Neural crest cell (in vitro differentiated cells): ENCODE data around the gene CLIC1. TPM values are rescaled to one million over a fixed set of nuclear protein-coding genes. Genes with fewer than 3 reads are reported as not detected.

ENCODE experiments used
- DNase-seq: peaks from one replicate; pipeline ENCODE4 v3.0.0; 2021; ENCODE audit warnings: low read depth, mixed read lengths, low spot score
- H3K27ac Mint-ChIP-seq: one replicate; pipeline ENCODE4 v1.8.0; 2021; ENCODE audit warnings: mild to moderate bottlenecking, mixed read lengths; ENCODE audit not compliant: unreplicated experiment
- H3K27me3 Mint-ChIP-seq: 2 replicates; pipeline ENCODE4 v1.8.0; 2021; ENCODE audit warnings: low read depth, mild to moderate bottlenecking, mixed read lengths
- H3K36me3 Mint-ChIP-seq: 2 replicates; pipeline ENCODE4 v1.8.0; 2021; ENCODE audit warnings: low read depth, mild to moderate bottlenecking, mixed read lengths
- H3K4me1 Mint-ChIP-seq: 2 replicates; pipeline ENCODE4 v1.8.0; 2021; ENCODE audit warnings: mixed read lengths
- H3K4me3 Mint-ChIP-seq: one replicate; pipeline ENCODE4 v1.8.0; 2021; ENCODE audit warnings: mild to moderate bottlenecking, mixed read lengths
- H3K9me3 Mint-ChIP-seq: 2 replicates; pipeline ENCODE4 v1.8.0; 2021; ENCODE audit warnings: mixed read lengths
- CTCF ChIP-seq: fragments of 200-600 bp; sonication (generic); conservative IDR thresholded peaks from 2 replicates; pipeline ENCODE4 v1.5.0; 2021; ENCODE audit warnings: antibody characterized with exemption, mild to moderate bottlenecking
- total RNA-seq: library from RNA; stranded (reverse); gene quantifications from 2 replicates; pipeline ENCODE4 v1.2.1, GENCODE V29; 2021

The CLIC1 gene
- total RNA-seq, 1 donor from 2014 or later, result 313 TPM

- Mint-ChIP-seq H3K27me3 (peaks cover 3% of the 10 kb centered on the region), H3K4me1 (peaks cover 9% of the 10 kb centered on the region), H3K27ac (no peak within 1 kb of the TSS), H3K36me3 (peaks cover 28% of the 10 kb centered on the region), H3K9me3 (no peaks in the 10 kb centered on the region), H3K4me3 (peak within 1 kb of the TSS; percentile 59)
- no peak for TF ChIP-seq CTCF
- no peak for DNase-seq
These were observed 12.9 kb downstream of the CLIC1 start, which contains the start of gene MPIG6B for GRCh38 chr6:31723245-31723979. MPIG6B (plus strand) TSS chr6:31723373; CDS start chr6:31723384, 11 bp downstream.

- H3K4me3 Mint-ChIP-seq, result peak overlapping the region; percentile 59
- H3K4me1 Mint-ChIP-seq, result peaks cover 8% of the 10 kb centered on the region
- H3K9me3 Mint-ChIP-seq, result no peaks in the 10 kb centered on the region
- peaks cover 22% of the 10 kb centered on the region for H3K36me3 Mint-ChIP-seq
- no peak for TF ChIP-seq CTCF
- H3K27ac Mint-ChIP-seq, result no peak overlapping the region
- H3K27me3 Mint-ChIP-seq, result peaks cover 3% of the 10 kb centered on the region
- no peak for DNase-seq
These were observed 14.2 kb downstream of the CLIC1 start for GRCh38 chr6:31722173-31722572.

GRCh38 chr6:31721351-31722020 lies 14.8 kb downstream of the CLIC1 start, which contains the start of gene LY6G6C:
LY6G6C (minus strand) TSS chr6:31721746; CDS start chr6:31721679, 67 bp downstream.
- H3K27ac Mint-ChIP-seq, result no peak within 1 kb of the TSS

GRCh38 chr6:31720196-31720770 lies 16.0 kb downstream of the CLIC1 start:
- peaks cover 7% of the 10 kb centered on the region for H3K36me3 Mint-ChIP-seq
- H3K27me3 Mint-ChIP-seq, result peaks cover 3% of the 10 kb centered on the region
- no peaks in the 10 kb centered on the region for H3K4me1 Mint-ChIP-seq
- DNase-seq, result no peak
- no peak for TF ChIP-seq CTCF
- H3K9me3 Mint-ChIP-seq, result no peaks in the 10 kb centered on the region
- H3K27ac Mint-ChIP-seq, result no peak overlapping the region
- H3K4me3 Mint-ChIP-seq, result no peak overlapping the region

More at GRCh38 chr6:31721351-31722020, 14.8 kb downstream of the CLIC1 start, which contains the start of gene LY6G6C:
- H3K27me3 Mint-ChIP-seq, result peaks cover 3% of the 10 kb centered on the region
- no peaks in the 10 kb centered on the region for H3K9me3 Mint-ChIP-seq
- H3K36me3 Mint-ChIP-seq, result peaks cover 18% of the 10 kb centered on the region
- no peak for TF ChIP-seq CTCF
- peak within 1 kb of the TSS; percentile 59 for H3K4me3 Mint-ChIP-seq
- no peak for DNase-seq
- peaks cover 4% of the 10 kb centered on the region for H3K4me1 Mint-ChIP-seq

GRCh38 chr6:31719001-31719400 lies 17.3 kb downstream of the CLIC1 start:
- no peak for DNase-seq
- H3K4me3 Mint-ChIP-seq, result no peak overlapping the region
- no peak overlapping the region for H3K27ac Mint-ChIP-seq
- H3K4me1 Mint-ChIP-seq, result peaks cover 6% of the 10 kb centered on the region
- H3K27me3 Mint-ChIP-seq, result peaks cover 3% of the 10 kb centered on the region
- TF ChIP-seq CTCF, result no peak
- H3K36me3 Mint-ChIP-seq, result peaks cover 3% of the 10 kb centered on the region
- no peaks in the 10 kb centered on the region for H3K9me3 Mint-ChIP-seq
